Stimulated activated CD4-positive, alpha-beta T cell treated with anti-CD3 and anti-CD28 coated beads, Interleukin-4, amount 100 ng/mL, for 1 hour (primary cell): Measurements from ENCODE around the gene EBI3.
"Not testable (repeated sequence)": the region's sequence is repeated elsewhere in the genome, so short reads cannot be mapped to it uniquely, and the experiment has no call there.

ENCODE experiments used
- DNase-seq: peaks from one replicate; pipeline ENCODE4 v3.0.0-alpha.2; 2020

The EBI3 gene

GRCh38 chr19:4279530-4280422 lies 50.5 kb downstream of the EBI3 start:
- DNase-seq: no peak

GRCh38 chr19:4284176-4284958 lies 55.0 kb downstream of the EBI3 start:
- DNase-seq: no peak

- DNase-seq: no peak
Observed at GRCh38 chr19:4284974-4285373, 55.7 kb downstream of the EBI3 start.

GRCh38 chr19:4286141-4286540 lies 56.8 kb downstream of the EBI3 start:
- not testable (repeated sequence) for DNase-seq
